Esophagus (tissue), 2 donors: ENCODE measurements around the gene PI4KA. TPM values are rescaled to one million over a fixed set of nuclear protein-coding genes. Genes with fewer than 3 reads are reported as not detected.
"Not testable (repeated sequence)": the region's sequence is repeated elsewhere in the genome, so short reads cannot be mapped to it uniquely, and the experiment has no call there.

Experiments used
- H3K27ac ChIP-seq, 2 donors: one replicate each; pipeline ENCODE4 v1.5.1; 2013; ENCODE audit warnings: low read depth in 2 of 2, mild to moderate bottlenecking in 2 of 2, inconsistent platforms in 1 of 2, low read length in 1 of 2, moderate library complexity in 1 of 2
- H3K27me3 ChIP-seq, 2 donors: one replicate each; pipeline ENCODE4 v1.6.1; 2013; ENCODE audit warnings: low read length in 2 of 2, control low read depth in 1 of 2, mild to moderate bottlenecking in 1 of 2; ENCODE audit not compliant: insufficient read depth in 2 of 2, control insufficient read depth in 1 of 2
- H3K36me3 ChIP-seq, 2 donors: one replicate each; pipeline ENCODE4 v1.6.1; 2013; ENCODE audit warnings: low read length in 1 of 2; ENCODE audit not compliant: control insufficient read depth in 2 of 2, insufficient read depth in 2 of 2
- H3K4me1 ChIP-seq, 2 donors: one replicate each; pipeline ENCODE4 v1.6.1; 2013; ENCODE audit warnings: low read length in 1 of 2; ENCODE audit not compliant: control insufficient read depth in 2 of 2, insufficient read depth in 2 of 2
- H3K4me3 ChIP-seq, 2 donors: one replicate each; pipeline ENCODE4 v1.5.1; 2013; ENCODE audit warnings: low read length in 2 of 2, mild to moderate bottlenecking in 2 of 2, low read depth in 1 of 2, moderate library complexity in 1 of 2
- H3K9me3 ChIP-seq, 2 donors: one replicate each; pipeline ENCODE4 v1.6.1; 2013; ENCODE audit warnings: mild to moderate bottlenecking in 2 of 2, low read depth in 1 of 2, low read length in 1 of 2, moderate library complexity in 1 of 2; ENCODE audit not compliant: control insufficient read depth in 2 of 2, insufficient read depth in 1 of 2
- WGBS, 2 donors: extraction: QIAGEN DNeasy Blood & Tissue Kit; methylation state at CpG; one replicate each; pipeline ENCODE4 v1.1.7; 2013; 5-methylcytosine and 5-hydroxymethylcytosine counted together
- polyA plus RNA-seq, 2 donors: library from polyadenylated mRNA; stranded (reverse); fragments of 200-250 nt; gene quantifications; one replicate each; pipeline ENCODE4 v1.2.3, GENCODE V29; 2013
- donor health status: healthy with polysubstance abuse.
- donor health status: Bipolar disorder and iron deficiency.

Gene PI4KA
- polyA plus RNA-seq, 2 donors, result 21.4 to 22.8 TPM

- H3K4me3 ChIP-seq, result no peak overlapping the region
- H3K9me3 ChIP-seq, result no peaks in the 10 kb centered on the region
- H3K27me3 ChIP-seq, result no peaks in the 10 kb centered on the region
- no peak overlapping the region for H3K27ac ChIP-seq
- H3K36me3 ChIP-seq, result peaks cover 22 to 40% of the 10 kb centered on the region in 2 donors
- H3K4me1 ChIP-seq, result no peaks in the 10 kb centered on the region
- 84 to 86% methylated on average over 11 of the region's 11 CpGs for WGBS, 2 donors
Measured at GRCh38 chr22:20725987-20726558, 132.5 kb downstream of the PI4KA start.

DNA sequence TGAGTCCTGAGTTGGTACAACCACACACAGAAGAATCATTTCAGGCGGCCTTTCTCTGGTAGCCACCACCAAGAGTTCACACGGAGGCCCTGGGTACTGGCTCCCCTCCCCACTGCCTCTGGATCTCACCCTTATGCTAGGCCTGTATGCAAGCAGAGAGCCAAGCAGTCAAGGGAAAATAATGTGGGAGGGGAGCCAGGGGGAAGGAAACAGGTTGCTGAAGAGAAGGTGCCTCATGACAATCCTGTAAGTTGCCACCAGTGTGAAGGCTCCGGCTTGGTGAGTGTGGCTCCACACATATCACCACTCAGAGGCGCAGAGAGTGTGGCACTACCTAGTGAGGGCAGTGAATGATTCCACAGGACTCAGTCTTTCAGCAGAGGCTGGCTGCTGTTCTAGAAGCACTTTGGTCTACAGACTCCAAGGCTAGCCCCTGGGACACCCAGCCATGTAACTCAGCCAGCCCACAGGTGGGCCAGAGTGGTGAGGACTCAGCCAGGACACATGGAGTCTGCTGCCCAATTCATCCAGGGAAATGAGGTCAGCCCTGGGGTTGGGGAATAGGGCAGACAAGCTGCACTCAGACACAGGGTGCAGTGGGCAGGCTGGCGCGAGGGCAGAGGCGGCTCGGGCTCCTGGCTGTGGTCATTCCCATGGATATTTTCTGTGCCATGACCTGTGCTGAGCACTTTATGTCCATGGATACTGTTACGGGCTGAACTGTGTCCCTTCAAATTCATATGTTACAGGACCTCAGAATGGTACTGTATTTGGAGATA lies 133.7 kb downstream of the PI4KA start:
- 86 to 95% methylated on average over 9 of the region's 9 CpGs for WGBS, 2 donors
- Histone ChIP-seq H3K4me1 (no peaks in the 10 kb centered on the region), H3K9me3 (no peaks in the 10 kb centered on the region), H3K27ac (no peak overlapping the region), H3K36me3 (peaks cover 22 to 42% of the 10 kb centered on the region in 2 donors), H3K27me3 (no peaks in the 10 kb centered on the region), H3K4me3 (no peak overlapping the region)

DNA sequence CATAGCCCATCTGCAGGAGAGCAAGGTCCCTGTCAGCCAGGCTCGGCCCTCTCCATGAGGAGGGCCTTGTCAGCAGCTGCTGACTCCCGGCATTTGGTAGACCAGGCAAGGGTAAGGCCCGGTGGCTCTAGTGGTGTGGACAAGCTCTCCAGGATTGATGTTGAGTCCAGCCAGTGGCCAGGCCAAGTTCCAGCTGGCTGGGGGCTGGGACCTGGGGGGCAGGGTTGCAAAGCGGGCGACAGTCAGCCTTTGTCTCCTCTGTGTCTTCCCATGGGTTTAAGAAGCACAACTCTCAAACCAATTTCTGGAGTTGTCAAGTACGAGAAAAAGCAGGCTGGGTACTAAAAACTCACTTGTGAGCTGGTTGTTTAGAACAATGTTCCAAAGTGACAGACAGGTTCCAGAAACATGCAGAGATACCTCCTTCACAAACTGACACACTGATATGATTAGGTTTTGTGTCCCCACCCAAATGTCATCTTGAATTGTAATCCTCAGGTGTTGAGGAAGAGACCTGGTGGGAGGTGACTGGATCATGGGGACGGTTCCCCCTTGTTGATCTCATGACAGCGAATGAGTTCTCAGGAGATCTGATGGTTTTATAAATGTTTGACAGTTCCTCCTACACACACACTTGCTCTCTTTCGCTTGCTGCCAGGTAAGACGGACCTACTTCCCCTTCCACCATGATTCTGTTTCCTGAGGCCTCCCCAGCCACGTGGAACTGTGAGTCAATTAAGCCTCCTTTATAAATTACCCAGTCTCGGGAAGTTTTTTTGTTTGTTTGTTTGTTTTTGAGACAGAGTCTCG lies 137.0 kb downstream of the PI4KA start:
- Histone ChIP-seq H3K27ac (no peak overlapping the region), H3K9me3 (no peaks in the 10 kb centered on the region), H3K4me3 (no peak overlapping the region), H3K36me3 (peaks cover 8 to 18% of the 10 kb centered on the region in 2 donors), H3K4me1 (no peaks in the 10 kb centered on the region), H3K27me3 (no peaks in the 10 kb centered on the region)
- 88 to 89% methylated on average over 13 of the region's 13 CpGs for WGBS, 2 donors

- 92 to 96% methylated on average over 13 of the region's 13 CpGs for WGBS, 2 donors
- no peak overlapping the region for H3K27ac ChIP-seq
- no peaks in the 10 kb centered on the region for H3K9me3 ChIP-seq
- H3K4me3 ChIP-seq, result no peak overlapping the region
- H3K4me1 ChIP-seq, result no peaks in the 10 kb centered on the region
- peaks cover 8 to 13% of the 10 kb centered on the region in 2 donors for H3K36me3 ChIP-seq
- no peaks in the 10 kb centered on the region for H3K27me3 ChIP-seq
Measured at GRCh38 chr22:20720692-20721408, 137.8 kb downstream of the PI4KA start.

DNA sequence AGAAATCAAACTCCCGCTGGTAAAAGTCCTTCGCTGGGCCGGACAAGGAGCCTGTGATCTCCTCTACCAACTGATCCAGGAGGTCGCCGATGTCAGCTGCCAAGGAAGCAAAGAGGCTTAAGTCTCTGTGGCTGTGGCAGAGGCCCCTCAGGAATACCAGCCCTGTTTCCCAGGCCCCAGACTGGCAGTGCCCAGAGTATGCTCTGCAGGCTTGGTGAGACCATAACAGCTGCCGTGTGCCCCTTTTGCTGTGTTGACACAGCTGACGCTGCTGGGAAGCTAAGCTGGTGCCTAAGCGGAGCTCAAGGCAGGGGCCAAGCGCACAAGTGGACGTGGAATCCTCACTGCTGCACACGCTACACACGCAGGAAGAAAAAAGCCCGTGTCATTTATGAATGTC lies 139.9 kb downstream of the PI4KA start:
- not testable (repeated sequence) for H3K4me3 ChIP-seq, H3K9me3 ChIP-seq, H3K27me3 ChIP-seq, H3K4me1 ChIP-seq, H3K36me3 ChIP-seq, H3K27ac ChIP-seq
- WGBS, 2 donors, result 81 to 94% methylated on average over 11 to 13 of the region's 13 CpGs

- WGBS, 2 donors, result 70 to 86% methylated on average over 6 of the region's 7 CpGs
- not testable (repeated sequence) for H3K4me1 ChIP-seq, H3K36me3 ChIP-seq, H3K4me3 ChIP-seq, H3K27ac ChIP-seq, H3K9me3 ChIP-seq, H3K27me3 ChIP-seq
Measured at GRCh38 chr22:20717981-20718380, 140.6 kb downstream of the PI4KA start.

DNA sequence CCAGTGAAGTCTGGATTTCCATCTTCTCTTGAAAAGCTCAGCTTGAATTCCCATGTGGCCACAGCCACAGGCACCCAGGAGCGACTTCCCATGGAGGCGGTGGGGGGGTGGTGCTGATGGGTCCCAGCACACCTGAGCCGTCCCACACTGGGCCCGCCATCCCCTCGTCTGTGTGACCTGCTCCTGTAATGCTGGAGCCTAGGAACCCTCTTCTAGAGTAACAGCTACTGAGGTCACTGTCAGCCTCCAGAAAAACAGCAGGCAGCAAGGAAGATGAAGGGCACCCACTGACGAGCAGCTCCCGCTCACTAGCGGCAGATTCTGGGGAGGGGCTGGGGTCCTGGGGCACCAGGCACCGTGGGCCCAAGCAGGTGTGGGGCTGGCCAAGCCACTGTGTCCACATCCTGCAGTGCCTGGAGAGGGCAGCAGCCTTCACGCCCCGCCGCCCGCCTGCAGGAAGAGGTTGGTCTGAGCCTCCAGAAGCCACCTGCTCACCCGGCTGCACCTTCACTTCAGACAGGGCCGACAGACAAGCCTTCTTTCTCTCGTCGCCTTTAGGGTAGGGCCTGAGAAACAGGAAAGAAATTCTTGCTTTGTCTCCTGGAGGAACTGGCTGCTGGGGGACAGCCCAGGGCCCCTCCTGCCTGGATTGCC lies 141.3 kb downstream of the PI4KA start:
- not testable (repeated sequence) for H3K36me3 ChIP-seq, H3K27me3 ChIP-seq
- WGBS, 2 donors, result 90 to 93% methylated on average over 9 to 17 of the region's 17 CpGs

GRCh38 chr22:20713116-20713515 lies 145.5 kb downstream of the PI4KA start:
- H3K36me3 ChIP-seq, H3K27ac ChIP-seq, H3K4me3 ChIP-seq, H3K27me3 ChIP-seq, H3K9me3 ChIP-seq, H3K4me1 ChIP-seq: not testable (repeated sequence)
- WGBS, 2 donors, result 90 to 94% methylated on average over 13 of the region's 13 CpGs

More for the DNA sequence above, 141.3 kb downstream of the PI4KA start:
- H3K9me3 ChIP-seq, H3K4me3 ChIP-seq, H3K27ac ChIP-seq, H3K4me1 ChIP-seq: not testable (repeated sequence)

DNA sequence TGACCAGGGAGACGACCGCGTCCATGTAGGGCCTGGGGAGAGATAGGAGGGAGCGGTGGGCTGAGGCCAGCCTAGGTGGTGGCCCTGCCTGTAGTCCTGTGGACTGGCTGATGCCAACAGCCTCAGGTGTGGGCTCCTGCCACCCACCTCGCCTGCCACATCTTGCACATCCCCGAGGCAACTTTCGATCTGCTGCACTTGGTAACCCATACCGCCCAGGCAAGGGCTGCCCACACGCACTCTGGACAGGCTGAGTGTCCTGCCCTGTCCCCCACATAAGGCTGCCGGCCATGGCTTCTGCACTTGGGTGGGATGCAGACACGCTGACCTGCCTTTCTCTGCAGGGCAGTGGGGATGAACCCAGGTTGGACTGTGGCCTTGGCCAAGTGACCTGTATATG lies 148.6 kb downstream of the PI4KA start:
- not testable (repeated sequence) for H3K4me3 ChIP-seq, H3K27ac ChIP-seq, H3K27me3 ChIP-seq, H3K36me3 ChIP-seq, H3K9me3 ChIP-seq, H3K4me1 ChIP-seq
- WGBS, 2 donors, result 92 to 95% methylated on average over 10 to 11 of the region's 11 CpGs
